Measurements from ENCODE around the gene PLCXD1. TPM values are rescaled to one million over a fixed set of nuclear protein-coding genes. Genes with fewer than 3 reads are reported as not detected.
A peak's percentile ranks its signal among the peaks of the same experiment; 100 is the strongest.

The PLCXD1 gene
- total RNA-seq, 1 experiment from 2014 or later: 19.1 TPM

DNA sequence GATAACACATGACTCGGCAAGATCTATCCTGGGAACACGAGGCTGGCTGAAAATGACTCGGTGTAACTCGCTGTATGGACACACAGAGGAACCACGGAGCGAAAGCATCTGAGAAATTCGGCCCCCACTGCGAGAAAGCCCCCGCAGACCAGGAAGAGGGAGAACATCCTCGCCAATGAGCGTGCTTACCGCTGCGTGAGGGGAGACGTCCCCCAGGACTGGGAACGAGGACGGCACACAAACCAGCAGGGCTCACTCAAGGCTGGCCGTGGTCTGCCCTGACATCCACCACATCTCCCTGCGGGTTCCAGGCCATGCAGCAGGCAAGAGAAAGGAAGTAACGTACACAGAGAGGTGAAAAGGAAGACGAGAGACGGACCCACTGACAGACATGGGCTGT, 55.0 kb downstream of the PLCXD1 start:
- Mint-ChIP-seq H3K27me3 (ENCODE audit: unreplicated experiment) (no peaks in the 10 kb centered on the region), H3K9me3 (ENCODE audit: low read depth, unreplicated experiment) (peaks cover 3% of the 10 kb centered on the region), H3K36me3 (ENCODE audit: insufficient read depth, unreplicated experiment) (peaks cover 41% of the 10 kb centered on the region), H3K27ac (ENCODE audit: unreplicated experiment) (no peak overlapping the region), H3K4me1 (ENCODE audit: low read depth, unreplicated experiment) (no peaks in the 10 kb centered on the region), H3K4me3 (ENCODE audit: low read depth, unreplicated experiment) (no peak overlapping the region)
- TF ChIP-seq, protein P1, sequence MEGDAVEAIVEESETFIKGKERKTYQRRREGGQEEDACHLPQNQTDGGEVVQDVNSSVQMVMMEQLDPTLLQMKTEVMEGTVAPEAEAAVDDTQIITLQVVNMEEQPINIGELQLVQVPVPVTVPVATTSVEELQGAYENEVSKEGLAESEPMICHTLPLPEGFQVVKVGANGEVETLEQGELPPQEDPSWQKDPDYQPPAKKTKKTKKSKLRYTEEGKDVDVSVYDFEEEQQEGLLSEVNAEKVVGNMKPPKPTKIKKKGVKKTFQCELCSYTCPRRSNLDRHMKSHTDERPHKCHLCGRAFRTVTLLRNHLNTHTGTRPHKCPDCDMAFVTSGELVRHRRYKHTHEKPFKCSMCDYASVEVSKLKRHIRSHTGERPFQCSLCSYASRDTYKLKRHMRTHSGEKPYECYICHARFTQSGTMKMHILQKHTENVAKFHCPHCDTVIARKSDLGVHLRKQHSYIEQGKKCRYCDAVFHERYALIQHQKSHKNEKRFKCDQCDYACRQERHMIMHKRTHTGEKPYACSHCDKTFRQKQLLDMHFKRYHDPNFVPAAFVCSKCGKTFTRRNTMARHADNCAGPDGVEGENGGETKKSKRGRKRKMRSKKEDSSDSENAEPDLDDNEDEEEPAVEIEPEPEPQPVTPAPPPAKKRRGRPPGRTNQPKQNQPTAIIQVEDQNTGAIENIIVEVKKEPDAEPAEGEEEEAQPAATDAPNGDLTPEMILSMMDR (IDR thresholded peaks at IDR 0.05; ENCODE audit: unreplicated experiment): no peak
- CTCF ChIA-PET: no interaction called here
- intact Hi-C loops (cut with micrococcal nuclease; ENCODE audit: unreplicated experiment): no loop called here
- BruUV-seq (replicated peaks): no TSS peak
- DNase-seq: no peak

DNA sequence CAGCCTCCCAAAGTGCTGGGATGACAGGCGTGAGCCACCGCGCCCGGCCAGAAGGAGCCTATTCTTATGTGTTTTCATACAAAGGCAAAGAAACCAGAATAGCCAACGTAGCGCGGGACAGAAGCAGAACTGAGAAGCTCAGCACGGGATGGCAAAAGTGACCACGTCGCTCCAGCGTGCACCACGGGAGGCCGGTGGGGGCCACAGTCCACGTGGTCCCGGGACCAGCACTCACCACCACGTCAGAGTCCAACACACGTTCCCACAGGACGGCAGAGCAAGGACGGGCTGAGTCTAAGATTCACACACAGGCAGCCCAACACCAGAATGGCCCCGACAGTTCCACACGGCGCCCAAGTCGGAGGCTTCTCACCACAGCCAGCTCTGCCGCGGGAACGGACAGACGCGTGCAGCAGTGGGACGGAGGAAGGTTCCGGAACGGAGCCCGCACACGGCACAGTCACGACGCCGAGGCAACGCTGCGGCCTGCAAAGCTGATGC, 56.2 kb downstream of the PLCXD1 start:
- intact Hi-C loops (cut with micrococcal nuclease; ENCODE audit: unreplicated experiment): no loop called here
- TF ChIP-seq, protein P1 (IDR thresholded peaks at IDR 0.05; ENCODE audit: unreplicated experiment): no peak
- CTCF ChIA-PET: no interaction called here
- Mint-ChIP-seq H3K4me1 (ENCODE audit: low read depth, unreplicated experiment) (no peaks in the 10 kb centered on the region), H3K27me3 (ENCODE audit: unreplicated experiment) (no peaks in the 10 kb centered on the region), H3K4me3 (ENCODE audit: low read depth, unreplicated experiment) (no peak overlapping the region), H3K9me3 (ENCODE audit: low read depth, unreplicated experiment) (peaks cover 7% of the 10 kb centered on the region), H3K27ac (ENCODE audit: unreplicated experiment) (peak overlapping the region; percentile 30), H3K36me3 (ENCODE audit: insufficient read depth, unreplicated experiment) (peaks cover 46% of the 10 kb centered on the region)
- BruUV-seq (replicated peaks): no TSS peak
- no peak for DNase-seq

DNA sequence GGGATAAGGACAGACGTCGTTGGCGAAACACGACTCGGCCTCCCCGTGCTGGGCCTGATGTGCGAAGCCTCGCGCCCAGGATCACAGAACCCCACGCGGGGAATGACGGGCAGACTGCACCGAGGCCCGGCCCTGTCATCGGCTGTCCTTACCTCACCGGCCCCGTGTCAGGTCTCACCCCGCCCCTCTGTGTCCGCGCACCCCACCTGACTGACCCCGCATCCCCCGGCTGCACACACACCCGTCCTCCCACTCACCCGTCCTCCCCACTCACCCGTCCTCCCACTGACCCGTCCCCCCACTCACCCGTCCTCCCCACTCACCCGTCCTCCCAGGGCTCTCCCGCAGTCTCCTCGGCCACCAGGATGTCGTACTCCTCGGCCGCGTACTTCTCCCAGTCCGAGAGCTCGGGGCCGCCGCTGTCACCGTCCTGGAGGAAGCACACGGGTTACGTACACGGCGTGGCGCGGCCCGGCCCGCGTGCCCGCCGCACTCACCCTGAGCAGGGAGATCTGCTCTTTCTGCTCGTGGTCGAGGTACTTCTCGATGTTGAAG, 57.2 kb downstream of the PLCXD1 start:
- no peak overlapping the region for H3K4me3 Mint-ChIP-seq (ENCODE audit: low read depth, unreplicated experiment)
- DNase-seq: no peak
- H3K27ac Mint-ChIP-seq (ENCODE audit: unreplicated experiment): no peak overlapping the region
- no peaks in the 10 kb centered on the region for H3K4me1 Mint-ChIP-seq (ENCODE audit: low read depth, unreplicated experiment)
- no peaks in the 10 kb centered on the region for H3K27me3 Mint-ChIP-seq (ENCODE audit: unreplicated experiment)
- intact Hi-C loops (cut with micrococcal nuclease; ENCODE audit: unreplicated experiment): no loop called here
- BruUV-seq (replicated peaks): no TSS peak
- TF ChIP-seq, protein P1 (IDR thresholded peaks at IDR 0.05; ENCODE audit: unreplicated experiment): no peak
- CTCF ChIA-PET: no interaction called here
- H3K9me3 Mint-ChIP-seq (ENCODE audit: low read depth, unreplicated experiment): peaks cover 7% of the 10 kb centered on the region
- peaks cover 44% of the 10 kb centered on the region for H3K36me3 Mint-ChIP-seq (ENCODE audit: insufficient read depth, unreplicated experiment)

DNA sequence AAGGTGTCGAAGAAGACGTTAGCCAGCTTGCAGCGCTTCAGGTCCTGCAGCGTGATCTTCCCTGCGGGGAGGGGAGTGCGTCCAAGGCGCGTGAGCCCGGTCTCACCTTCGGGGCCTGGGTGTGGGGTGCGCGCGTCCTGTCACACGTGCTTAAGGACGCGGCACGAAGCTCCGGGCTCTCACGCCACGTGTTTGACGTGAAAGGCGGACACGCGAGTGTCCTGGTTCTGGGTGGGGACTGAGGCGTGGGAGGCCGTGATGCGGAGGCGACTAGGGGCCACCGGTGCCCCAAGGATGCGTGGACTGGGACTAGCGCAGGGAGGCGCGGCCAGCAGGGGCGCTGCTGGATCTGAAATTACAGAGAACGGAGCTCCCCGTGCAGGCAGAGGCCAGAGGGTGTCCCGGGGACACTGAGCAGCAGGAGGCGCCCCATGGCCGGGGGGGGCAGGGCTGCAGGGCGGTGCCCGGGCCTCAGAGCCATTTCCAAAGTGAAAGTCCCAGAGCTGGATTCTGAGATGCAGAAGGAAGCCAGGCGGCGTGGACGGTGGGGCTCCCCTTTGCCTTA, 57.7 kb downstream of the PLCXD1 start:
- CTCF ChIA-PET: no interaction called here
- Mint-ChIP-seq H3K4me1 (ENCODE audit: low read depth, unreplicated experiment) (no peaks in the 10 kb centered on the region), H3K27me3 (ENCODE audit: unreplicated experiment) (no peaks in the 10 kb centered on the region), H3K27ac (ENCODE audit: unreplicated experiment) (no peak overlapping the region), H3K9me3 (ENCODE audit: low read depth, unreplicated experiment) (peaks cover 7% of the 10 kb centered on the region), H3K4me3 (ENCODE audit: low read depth, unreplicated experiment) (no peak overlapping the region), H3K36me3 (ENCODE audit: insufficient read depth, unreplicated experiment) (peaks cover 42% of the 10 kb centered on the region)
- intact Hi-C loops (cut with micrococcal nuclease; ENCODE audit: unreplicated experiment): no loop called here
- TF ChIP-seq, protein P1 (IDR thresholded peaks at IDR 0.05; ENCODE audit: unreplicated experiment): no peak
- no TSS peak for BruUV-seq (replicated peaks)
- DNase-seq: no peak
